Pancreas (tissue), 10 donors: ENCODE results near the gene PRR12. TPM values are rescaled to one million over a fixed set of nuclear protein-coding genes. Genes with fewer than 3 reads are reported as not detected.
A peak's percentile ranks its signal among the peaks of the same experiment; 100 is the strongest.

Source experiments
- ATAC-seq, 4 donors: fragments of 200-7000 bp; cut with Tn5 transposase; one replicate each; pipeline versions ENCODE4 v1.8.0 to v1.9.1; 2020; ENCODE audit warnings: mild to moderate bottlenecking in 4 of 4, moderate library complexity in 4 of 4
- DNase-seq, 6 donors: peaks; one replicate each; pipeline ENCODE4 v3.0.0-alpha.2; 2020
- FAIRE-seq: peaks from 2 replicates; lab custom pipeline; 2012; peaks lifted over from hg19 to GRCh38; lab: Jason Lieb, UNC
- H3K27ac ChIP-seq, 4 donors: fragments of 200-600 bp; sonication (generic); 1 replicate in 3 of 4; 2 replicates in 1 of 4; pipeline versions ENCODE4 v1.5.0 to v1.8.0; 2020
- H3K27me3 ChIP-seq, 4 donors: fragments of 200-600 bp; one replicate each; pipeline ENCODE4 v1.8.0; 2021
- H3K36me3 ChIP-seq, 3 donors: fragments of 200-600 bp; sonication (generic) in 1 of 3; one replicate each; pipeline versions ENCODE4 v1.5.0 to v1.8.0; 2020 to 2021
- H3K4me1 ChIP-seq, 3 donors: fragments of 200-600 bp; one replicate each; pipeline ENCODE4 v1.8.0; 2021
- H3K4me3 ChIP-seq, 4 donors: fragments of 200-600 bp; sonication (generic) in 2 of 4; one replicate each; pipeline versions ENCODE4 v1.5.0 to v1.8.0; 2020 to 2021
- H3K9me3 ChIP-seq, 4 donors: fragments of 200-600 bp; one replicate each; pipeline ENCODE4 v1.8.0; 2021
- CTCF ChIP-seq, 4 donors: fragments of 200-600 bp; sonication (generic) in 3 of 4; IDR thresholded peaks; one replicate each; pipeline versions ENCODE4 v1.5.0 to v1.8.0; 2021; ENCODE audit warnings: antibody characterized with exemption in 4 of 4
- WGBS, 2 donors: extraction: QIAGEN DNeasy Blood & Tissue Kit; methylation state at CpG; one replicate each; pipeline ENCODE4 v1.1.7; 2013; 5-methylcytosine and 5-hydroxymethylcytosine counted together
- intact Hi-C, 3 donors: fragments of 100-400 bp; cut with DNase I; formaldehyde crosslinking; loops; one replicate each; pipeline versions ENCODE4 v1.11.1 to v1.14.2; 2022
- polyA plus RNA-seq, 2 donors: library from polyadenylated mRNA; stranded (reverse); fragments of 200-250 nt; gene quantifications; one replicate each; pipeline ENCODE4 v1.2.3, GENCODE V29; 2013
- total RNA-seq, 6 donors: library from RNA; stranded (reverse); fragmentation: NEBNext Ultra II Directional in 4 of 6; extraction: Animal tissue kit (Norgen Biotek cat#: 25700) in 4 of 6; gene quantifications; one replicate each; pipeline versions ENCODE4 v1.2.1 to v1.2.4, GENCODE V29; 2021 to 2023
- donor health status: healthy with polysubstance abuse.
- donor health status: DM: no; HTN: no; CAD: no; lungs with moderate emphysema.
- donor health status: DM: no; HTN: no; CAD: no.
- donor health status: control.
- donor health status: control.
- donor health status: Bipolar disorder and iron deficiency.
- donor health status: DM: yes; HTN: yes; CAD: no.
- donor health status: DM: no; HTN: no; CAD: no.
- donor health status: DM: no; HTN: no; CAD: no.
- donor health status: DM: yes; HTN: yes; CAD: no.

The PRR12 gene
- 10 to 100 TPM in 3 of 6 donors, 1 to 10 TPM in 3; 8.3 to 17.7 (median 9.5) TPM for total RNA-seq
- polyA plus RNA-seq: 10 to 100 TPM; 14.0 to 18.9 TPM

- FAIRE-seq: no peak
- H3K9me3 ChIP-seq: no peaks in the 10 kb centered on the region
- peaks cover 3 to 6% (median 5%) of the 10 kb centered on the region in 3 donors for H3K36me3 ChIP-seq
- H3K4me1 ChIP-seq: no peaks in the 10 kb centered on the region
- peak; percentile 66 to 73 (median 71) for ATAC-seq
- peak within 1 kb of the TSS; percentile 80 to 92 (median 88) for H3K27ac ChIP-seq
- no peaks in the 10 kb centered on the region for H3K27me3 ChIP-seq
- WGBS, 2 donors: 0 to 1% methylated on average over 17 to 43 of the region's 66 CpGs
- TF ChIP-seq CTCF (IDR thresholded peaks at IDR 0.05): no peak
- intact Hi-C loops: no loop called here
- peak within 1 kb of the TSS; percentile 67 to 86 (median 72) for H3K4me3 ChIP-seq
- peak; percentile 69 to 85 (median 77) for DNase-seq
Measured at GRCh38 chr19:49590971-49591730, at the start of gene PRR12. Gene PRR12 (plus strand): TSS chr19:49591182. CDS start chr19:49591655, 473 bp downstream.

GRCh38 chr19:49541914-49542313, 49.1 kb upstream of the PRR12 start:
- no peaks in the 10 kb centered on the region for H3K9me3 ChIP-seq
- no peaks in the 10 kb centered on the region for H3K27me3 ChIP-seq
- no peak for ATAC-seq
- no peak for DNase-seq
- H3K4me3 ChIP-seq: no peak overlapping the region
- no peaks in the 10 kb centered on the region for H3K4me1 ChIP-seq
- 90 to 92% methylated on average over 6 of the region's 6 CpGs for WGBS, 2 donors
- H3K27ac ChIP-seq: no peak overlapping the region
- TF ChIP-seq CTCF (IDR thresholded peaks at IDR 0.05): no peak
- FAIRE-seq: no peak
- intact Hi-C loops: loop anchor here in 2 of 3 donors (5.0 kb wide), 1 partner anchor 35 kb away; no protein-coding TSS in a partner anchor
- no peaks in the 10 kb centered on the region for H3K36me3 ChIP-seq

GRCh38 chr19:49542446-49542845, 48.5 kb upstream of the PRR12 start:
- H3K9me3 ChIP-seq: no peaks in the 10 kb centered on the region
- H3K4me3 ChIP-seq: no peak overlapping the region
- no peaks in the 10 kb centered on the region for H3K27me3 ChIP-seq
- ATAC-seq (no peak), DNase-seq (no peak), FAIRE-seq (no peak)
- no peak for TF ChIP-seq CTCF (IDR thresholded peaks at IDR 0.05)
- 94% methylated on average over 16 of the region's 16 CpGs for WGBS, 2 donors
- no peaks in the 10 kb centered on the region for H3K4me1 ChIP-seq
- no peaks in the 10 kb centered on the region for H3K36me3 ChIP-seq
- intact Hi-C loops: loop anchor here in 2 of 3 donors (5.0 kb wide), 1 partner anchor 35 kb away; no protein-coding TSS in a partner anchor
- no peak overlapping the region for H3K27ac ChIP-seq

GRCh38 chr19:49543032-49543431, 48.0 kb upstream of the PRR12 start:
- H3K9me3 ChIP-seq: no peaks in the 10 kb centered on the region
- no peak for DNase-seq
- H3K4me3 ChIP-seq: no peak overlapping the region
- ATAC-seq: no peak
- no peaks in the 10 kb centered on the region for H3K36me3 ChIP-seq
- 92% methylated on average over 14 of the region's 14 CpGs for WGBS, 2 donors
- no peaks in the 10 kb centered on the region for H3K27me3 ChIP-seq
- H3K27ac ChIP-seq: no peak overlapping the region
- no peak for FAIRE-seq
- intact Hi-C loops: loop anchor here in 2 of 3 donors (5.0 kb wide), 1 partner anchor 36 kb away; no protein-coding TSS in a partner anchor
- no peaks in the 10 kb centered on the region for H3K4me1 ChIP-seq
- TF ChIP-seq CTCF (IDR thresholded peaks at IDR 0.05): no peak

- ATAC-seq: no peak
- FAIRE-seq: no peak
- intact Hi-C loops: loop anchor here in 2 of 3 donors (5.0 kb wide), 1 partner anchor 37 kb away; no protein-coding TSS in a partner anchor
Measured at GRCh38 chr19:49544154-49544553, 46.8 kb upstream of the PRR12 start.

More at GRCh38 chr19:49544154-49544553, 46.8 kb upstream of the PRR12 start:
- Histone ChIP-seq H3K36me3 (no peaks in the 10 kb centered on the region), H3K4me3 (no peak overlapping the region), H3K9me3 (no peaks in the 10 kb centered on the region), H3K27ac (no peak overlapping the region), H3K4me1 (no peaks in the 10 kb centered on the region), H3K27me3 (no peaks in the 10 kb centered on the region)
- 87% methylated on average over 5 of the region's 5 CpGs for WGBS, 2 donors
- no peak for TF ChIP-seq CTCF (IDR thresholded peaks at IDR 0.05)
- DNase-seq: no peak
